HL-60/S4 treated with retinoic acid at 250 ng/mL for 4 days and 3 days (cell line): ENCODE measurements around the gene ACAP2.
"Not testable (repeated sequence)": the region's sequence is repeated elsewhere in the genome, so short reads cannot be mapped to it uniquely, and the experiment has no call there.

Experiments used
- in situ Hi-C: fragments of 300-500 bp; cut with MboI; formaldehyde crosslinking; loops from 2 replicates; pipeline ENCODE4 v1.7.0; 2022; ENCODE audit warnings: low sequenced_read_pairs

Gene ACAP2

DNA sequence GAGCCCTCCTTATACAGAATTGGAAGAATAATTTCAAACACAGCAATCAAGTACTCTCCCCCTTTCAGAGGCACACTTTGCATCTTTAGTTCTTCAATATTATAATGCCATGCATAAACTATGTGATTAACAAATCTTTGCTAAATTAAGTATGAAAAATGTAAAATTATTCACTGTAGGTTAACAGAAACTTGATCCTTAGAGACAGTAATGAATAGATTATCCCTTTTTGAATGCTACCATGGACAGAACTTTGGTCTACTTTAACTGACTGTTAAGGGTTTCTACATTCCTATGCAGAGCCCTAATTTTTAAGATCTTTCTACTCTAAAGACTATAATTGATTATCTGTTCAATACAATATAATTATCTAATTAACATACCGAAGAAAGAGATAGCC is 146.2 kb downstream of the ACAP2 start:
- in situ Hi-C loops, result no loop called here

DNA sequence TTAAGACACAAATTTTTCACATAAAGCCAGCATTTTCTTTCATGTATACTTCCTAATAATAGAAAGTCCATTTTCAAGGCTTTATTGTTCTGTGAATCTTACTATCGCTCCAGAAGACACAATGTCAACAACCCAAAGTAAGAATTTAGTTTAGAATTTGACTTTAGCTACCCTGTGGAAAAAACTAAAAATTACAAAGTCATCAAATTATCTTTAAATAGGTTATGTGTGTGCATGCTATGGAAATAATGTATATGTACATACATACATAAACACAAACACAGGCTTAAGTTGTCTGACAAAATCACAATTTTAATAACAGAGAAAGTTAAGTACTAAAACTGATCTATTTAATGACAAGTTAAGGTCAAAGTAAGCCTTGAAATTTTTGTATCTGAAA is 151.7 kb downstream of the ACAP2 start:
- in situ Hi-C loops, result no loop called here

DNA sequence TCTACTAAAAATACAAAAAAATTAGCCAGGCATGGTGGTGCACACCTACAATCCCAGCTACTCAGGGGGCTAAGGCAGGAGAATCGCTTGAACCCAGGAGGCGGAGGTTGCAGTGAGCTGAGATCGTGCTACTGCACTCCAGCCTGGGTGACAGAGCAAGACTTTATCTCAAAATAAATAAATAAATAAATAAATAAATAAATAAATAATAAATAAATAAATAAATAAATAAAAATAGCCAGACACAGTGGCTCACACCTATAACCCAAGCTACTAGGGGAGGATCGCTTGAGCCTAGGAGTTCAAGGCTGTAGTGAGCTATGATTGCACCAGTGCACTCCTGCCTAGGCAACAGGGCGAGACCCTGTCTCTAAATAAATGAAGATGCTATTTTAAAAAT is 152.2 kb downstream of the ACAP2 start:
- in situ Hi-C loops, result not testable (repeated sequence)

DNA sequence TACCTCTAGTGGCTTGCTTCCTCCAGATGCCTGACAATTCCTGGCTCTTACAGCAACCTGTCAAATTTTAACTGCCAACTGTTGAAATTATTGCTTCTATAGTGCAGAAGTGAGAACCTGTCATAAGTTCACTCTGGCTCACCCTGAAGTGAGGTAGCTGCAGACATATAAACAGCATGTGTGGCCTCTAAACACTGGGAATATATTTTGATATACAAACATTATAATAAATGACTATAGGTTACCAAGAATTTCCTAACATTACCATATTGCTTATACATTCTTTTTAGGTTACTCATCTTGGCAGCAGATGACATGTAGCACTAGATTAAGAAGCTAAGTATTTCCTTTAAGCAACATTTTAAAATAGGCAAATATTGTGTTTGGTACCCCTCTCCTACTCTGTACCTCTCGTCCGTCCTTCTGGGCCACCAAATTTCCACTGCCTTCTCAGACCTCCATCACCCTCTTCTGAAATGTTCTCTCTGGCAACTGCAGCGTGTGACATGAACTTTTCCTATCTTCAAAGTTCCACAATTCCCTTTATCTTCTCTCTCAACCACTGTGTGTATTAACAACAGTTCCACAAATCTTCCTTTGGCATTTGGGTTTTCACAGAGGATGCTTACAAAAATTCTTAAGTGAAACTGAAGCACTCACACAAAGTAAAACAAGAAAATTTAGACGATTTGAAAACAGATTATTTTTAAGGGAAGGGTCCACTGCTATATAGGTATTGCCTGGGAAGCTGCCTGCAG is 156.5 kb downstream of the ACAP2 start:
- in situ Hi-C loops, result no loop called here

DNA sequence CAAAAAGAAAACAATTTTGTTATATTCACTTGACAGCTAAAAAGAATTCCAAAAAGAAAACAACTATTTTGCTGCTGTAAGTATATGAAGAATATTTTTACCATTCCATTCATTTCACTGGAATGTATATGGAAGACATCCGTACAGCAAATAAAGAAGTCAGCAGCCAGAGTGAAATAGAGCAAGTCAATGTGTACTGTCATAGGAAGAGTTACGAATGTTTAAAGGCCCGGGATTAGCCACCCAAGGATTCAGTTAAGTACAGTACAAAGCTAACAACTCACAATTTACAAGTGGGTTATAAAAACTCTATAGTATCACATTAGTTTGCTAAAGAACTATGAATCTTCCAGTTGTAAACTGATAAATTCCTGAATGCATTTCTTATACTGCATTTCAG is 157.4 kb downstream of the ACAP2 start:
- in situ Hi-C loops, result no loop called here

DNA sequence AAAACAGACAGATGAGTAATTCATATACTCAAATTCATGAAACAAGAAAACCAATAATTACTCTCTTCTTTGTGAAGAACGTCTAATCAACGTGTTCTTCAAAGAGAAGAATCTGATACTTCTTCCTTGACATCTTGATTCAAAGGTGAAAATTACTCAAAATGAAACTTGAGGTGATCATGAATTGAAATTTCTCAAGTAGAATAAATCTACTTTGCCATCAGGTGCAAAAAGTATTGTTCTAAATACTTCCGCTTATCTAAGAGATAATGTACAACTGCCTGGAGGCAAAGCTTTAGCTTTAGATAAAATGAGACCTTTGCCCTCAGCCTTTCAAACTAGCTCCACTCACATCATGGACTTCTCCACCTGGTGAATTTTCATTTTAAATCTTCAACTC is 158.0 kb downstream of the ACAP2 start:
- in situ Hi-C loops, result no loop called here

DNA sequence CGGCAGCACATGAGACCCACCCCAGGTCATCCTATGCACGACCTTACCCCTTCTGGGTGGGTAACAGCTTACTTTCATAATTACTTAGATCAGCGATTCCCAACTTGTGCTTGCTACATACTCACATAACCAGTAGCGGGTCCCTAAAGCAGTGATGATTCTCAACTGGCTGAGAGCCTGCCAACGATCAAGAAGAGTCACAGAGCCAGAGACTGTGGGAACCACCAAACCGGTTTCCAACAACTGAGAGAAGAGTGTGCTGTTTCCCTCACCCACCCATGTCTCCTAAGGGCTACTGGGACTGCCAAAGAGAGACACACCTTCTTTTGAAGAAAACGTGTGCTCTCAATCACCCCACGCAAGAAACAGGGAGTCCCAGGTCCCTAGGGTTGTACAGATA is 159.9 kb downstream of the ACAP2 start:
- in situ Hi-C loops, result no loop called here

DNA sequence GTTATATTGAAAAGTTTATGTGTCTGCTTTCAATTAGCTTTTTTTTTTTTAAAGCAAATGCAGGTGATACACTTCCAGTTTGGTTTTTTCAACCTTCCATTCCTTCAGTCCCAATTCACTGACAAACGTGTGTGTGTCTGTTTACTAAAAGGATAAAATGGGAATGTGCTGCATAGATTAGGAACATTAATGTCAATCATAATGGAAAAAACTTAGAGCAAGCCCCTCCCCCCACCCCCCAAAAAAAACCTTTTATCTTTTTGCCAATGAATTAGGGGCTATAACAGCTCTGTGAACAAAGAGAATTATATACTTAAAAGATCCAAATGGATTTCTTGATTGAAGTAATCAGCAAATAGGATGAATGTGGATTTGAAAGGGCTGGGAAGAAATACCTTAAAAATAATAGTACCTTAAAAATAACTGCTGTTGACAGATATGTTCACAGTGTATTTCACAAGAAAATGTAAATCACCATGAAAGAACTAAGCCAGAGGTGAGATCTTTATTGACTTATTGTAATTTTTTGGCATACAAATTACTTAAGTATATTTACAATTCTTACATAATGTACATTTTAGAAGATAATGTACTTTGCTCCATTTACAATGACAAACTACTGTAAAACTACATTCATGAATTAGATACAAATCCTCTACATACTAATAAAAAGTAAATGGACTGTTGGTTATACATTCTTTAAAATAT is 168.4 kb downstream of the ACAP2 start:
- in situ Hi-C loops, result loop anchor here (10.0 kb wide), 1 partner anchor 250 kb away; no protein-coding TSS in a partner anchor

DNA sequence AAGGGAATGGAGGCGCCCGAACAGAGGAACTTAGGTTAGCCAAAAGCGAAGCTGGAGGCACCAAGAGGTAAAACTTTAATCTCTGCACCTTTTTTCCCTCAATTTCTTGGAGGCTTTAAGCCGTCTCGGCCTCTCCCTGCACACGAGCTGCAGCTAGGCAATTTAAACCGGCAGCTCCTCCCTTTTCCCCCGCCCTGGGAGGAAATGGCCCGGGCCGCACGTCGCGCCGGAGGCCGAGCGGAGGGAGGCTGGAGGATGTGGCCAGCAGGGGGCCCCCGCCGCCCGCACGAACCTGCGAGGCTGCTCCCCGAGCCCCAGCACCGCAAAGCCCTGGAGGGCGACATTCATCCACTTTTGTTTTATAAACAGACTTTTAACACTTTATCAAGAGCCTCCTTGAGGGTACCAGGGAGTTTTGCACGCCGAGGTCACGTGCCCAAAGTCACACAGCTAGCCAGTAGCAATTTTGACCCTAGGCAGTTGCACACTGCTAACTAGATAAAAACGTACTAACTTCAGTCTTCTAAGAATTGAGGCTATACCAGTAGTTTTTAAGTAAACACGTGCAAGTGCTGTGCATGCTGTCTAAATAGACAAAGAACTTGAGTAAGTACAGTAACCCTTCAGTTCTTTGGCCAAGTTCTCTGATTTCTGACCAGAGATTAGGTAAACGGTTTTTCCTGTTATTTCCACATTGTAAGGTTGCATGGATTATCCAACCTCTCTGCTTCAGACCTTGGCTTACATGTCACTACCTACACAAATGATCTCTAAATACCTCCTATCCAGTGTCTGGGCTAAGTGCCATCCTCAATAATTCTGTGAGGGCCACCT is 171.2 kb downstream of the ACAP2 start:
- in situ Hi-C loops, result loop anchor here (10.0 kb wide), 1 partner anchor 253 kb away; no protein-coding TSS in a partner anchor

DNA sequence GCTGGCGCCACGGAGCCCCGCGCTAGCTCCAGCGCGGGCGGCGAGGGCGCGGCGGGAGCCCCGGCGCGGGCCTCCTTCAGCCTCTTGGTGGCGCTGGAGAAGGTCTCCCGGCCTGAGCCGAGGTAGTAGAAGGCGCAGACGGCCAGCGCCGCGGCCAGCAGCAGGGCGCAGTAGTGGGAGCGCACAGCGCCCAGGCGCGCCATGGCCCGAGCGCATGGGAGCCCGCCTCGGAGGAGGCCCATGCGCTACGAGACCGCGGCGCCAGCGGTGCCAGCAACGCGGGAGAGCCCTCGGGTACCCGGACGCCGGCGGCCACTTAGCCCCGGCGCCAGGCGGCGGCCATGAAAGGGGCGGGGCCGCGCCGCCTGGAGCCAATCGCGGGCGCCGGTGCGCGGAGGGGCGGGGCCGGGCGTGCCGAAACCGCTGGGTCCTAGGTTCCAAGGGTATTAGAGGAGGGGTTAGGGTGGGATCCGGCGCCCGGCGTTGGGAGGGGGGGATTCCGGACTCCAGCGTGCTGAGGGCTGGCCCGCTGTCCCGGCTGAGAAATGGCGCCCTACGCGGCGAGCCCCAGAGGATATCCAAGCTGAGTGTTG is 171.9 kb downstream of the ACAP2 start, which contains the start of gene XXYLT1:
TSS of gene XXYLT1 (minus strand) at position 343 of the 593 bp plus-strand sequence. CDS start at position 242, 101 bp downstream.
- in situ Hi-C loops, result loop anchor here (10.0 kb wide), 1 partner anchor 254 kb away; no protein-coding TSS in a partner anchor

DNA sequence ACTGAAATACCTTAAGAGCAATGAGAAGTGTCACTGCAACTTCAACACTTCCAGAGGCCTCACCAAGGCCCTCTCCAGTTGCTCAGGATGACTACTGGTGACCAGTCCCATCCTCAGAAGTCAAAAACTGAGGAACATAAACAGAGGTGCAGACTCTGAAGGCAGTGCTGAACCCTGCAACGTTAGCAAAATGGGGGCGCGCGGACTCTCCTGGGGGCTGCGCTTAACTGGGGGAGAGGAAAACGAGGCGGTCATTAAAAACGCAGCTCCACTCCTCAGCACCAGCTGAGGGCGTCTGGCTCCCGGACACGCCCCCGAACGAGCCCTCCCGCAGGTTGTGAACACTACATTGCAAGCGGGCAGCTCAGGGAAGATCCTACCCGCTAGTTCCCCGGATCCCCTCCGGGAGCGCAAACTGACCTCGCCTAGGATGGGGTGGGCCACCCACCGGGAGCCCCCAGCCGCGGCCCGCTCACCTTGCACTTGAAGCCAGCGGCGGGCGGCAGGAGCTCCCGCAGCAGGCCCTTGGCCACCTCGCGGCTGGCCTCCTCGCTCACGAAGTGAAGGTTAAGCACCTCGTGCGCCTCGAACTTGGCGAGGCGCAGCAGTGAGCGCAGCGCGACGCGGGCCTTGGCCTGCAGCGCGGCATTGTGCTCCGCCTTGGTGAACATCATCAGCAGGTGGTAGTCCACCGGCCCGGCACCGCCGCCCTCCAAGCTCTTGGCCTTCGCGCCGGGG is 172.6 kb downstream of the ACAP2 start:
- in situ Hi-C loops, result loop anchor here (10.0 kb wide), 1 partner anchor 255 kb away; no protein-coding TSS in a partner anchor

DNA sequence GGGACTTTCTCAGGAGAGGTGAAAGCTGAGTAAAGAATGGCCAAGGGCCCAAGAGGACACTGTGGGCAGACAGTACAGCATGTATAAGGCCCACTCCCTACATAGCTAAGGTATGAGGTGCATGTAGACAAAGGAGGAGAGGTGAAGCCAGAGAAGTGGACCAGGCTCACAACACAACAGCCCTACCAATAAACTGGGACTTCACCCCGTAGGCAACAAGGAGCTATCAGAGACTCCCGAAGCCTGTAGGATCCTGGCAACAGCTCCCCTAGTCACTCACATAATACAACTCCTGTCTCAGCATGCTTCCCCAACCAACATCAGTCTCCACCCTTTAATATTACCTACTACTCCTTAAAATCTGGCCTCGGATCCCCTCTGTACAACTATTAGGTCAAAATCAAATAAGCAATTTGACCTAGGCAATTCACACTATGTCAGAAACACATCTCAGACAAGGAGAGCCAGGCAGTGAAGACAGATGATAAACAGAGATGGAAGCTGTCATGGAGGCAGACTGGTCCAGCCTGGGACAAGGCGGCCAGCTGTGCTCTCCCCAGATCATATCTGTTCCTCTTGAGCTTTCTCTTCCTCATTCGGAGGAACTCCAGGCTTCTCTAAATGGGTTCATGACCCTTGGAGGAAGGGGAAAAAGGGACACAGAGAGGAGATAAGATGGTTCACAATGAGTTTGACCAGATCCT is 173.3 kb downstream of the ACAP2 start:
- in situ Hi-C loops, result loop anchor here (10.0 kb wide), 2 partner anchors 255 to 585 kb away; partner anchors contain the start of gene FAM43A

DNA sequence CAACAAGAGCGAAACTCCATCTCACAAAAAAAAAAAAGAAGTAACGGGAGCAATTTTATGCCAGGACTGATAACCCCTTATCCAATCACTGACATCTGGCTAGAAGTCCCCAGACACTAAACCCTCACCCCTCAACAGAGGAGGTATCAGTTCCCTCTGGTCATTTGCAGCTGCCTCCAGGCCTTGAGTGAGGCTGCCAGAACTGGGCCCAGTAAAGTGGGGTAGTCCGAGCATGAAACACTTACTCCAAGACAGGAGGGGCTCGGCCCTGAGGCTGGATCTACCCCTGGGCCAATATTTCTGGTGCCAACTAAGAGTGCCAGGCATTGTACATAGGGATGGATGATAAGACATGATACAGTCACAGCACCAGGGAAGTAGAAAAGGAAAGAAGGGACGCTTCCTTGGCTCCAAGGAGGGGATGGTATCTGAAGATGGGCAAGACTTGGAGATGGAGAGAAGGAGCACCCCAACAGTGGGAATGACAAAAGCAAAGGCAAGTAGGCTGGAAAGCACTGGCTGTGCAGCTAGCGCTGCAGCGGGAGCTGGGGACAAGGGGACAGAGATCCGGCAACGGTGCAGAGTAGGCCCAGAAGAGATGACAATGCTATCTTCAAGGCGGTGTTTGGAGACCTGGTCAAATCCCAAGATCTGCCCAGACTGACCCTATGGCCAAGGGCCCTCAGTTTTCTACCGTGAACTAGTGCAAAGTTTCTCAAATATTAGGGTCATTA is 174.1 kb downstream of the ACAP2 start:
- in situ Hi-C loops, result loop anchor here (10.0 kb wide), 1 partner anchor 584 kb away; the partner anchor contains the start of gene FAM43A

DNA sequence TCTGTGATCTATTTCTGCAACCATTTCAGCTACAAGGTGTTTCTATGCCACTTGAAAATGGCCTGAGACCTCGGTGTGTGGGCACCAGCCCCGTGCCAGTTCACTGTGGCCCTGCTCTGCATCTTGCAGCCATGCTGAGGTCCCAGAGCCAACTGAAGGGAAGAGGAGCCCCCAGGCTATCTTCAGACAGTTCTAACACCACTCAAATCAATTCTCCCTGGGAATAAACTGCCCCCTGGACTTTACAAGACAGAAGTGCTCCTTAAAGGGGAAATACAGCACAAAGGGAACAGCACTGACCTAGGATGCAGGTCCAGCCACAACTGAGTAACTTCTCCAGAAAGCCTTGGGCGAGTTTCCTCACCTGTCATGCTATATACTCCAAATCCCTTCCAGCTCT is 175.7 kb downstream of the ACAP2 start:
- in situ Hi-C loops, result loop anchor here (10.0 kb wide), 1 partner anchor 582 kb away; the partner anchor contains the start of gene FAM43A

DNA sequence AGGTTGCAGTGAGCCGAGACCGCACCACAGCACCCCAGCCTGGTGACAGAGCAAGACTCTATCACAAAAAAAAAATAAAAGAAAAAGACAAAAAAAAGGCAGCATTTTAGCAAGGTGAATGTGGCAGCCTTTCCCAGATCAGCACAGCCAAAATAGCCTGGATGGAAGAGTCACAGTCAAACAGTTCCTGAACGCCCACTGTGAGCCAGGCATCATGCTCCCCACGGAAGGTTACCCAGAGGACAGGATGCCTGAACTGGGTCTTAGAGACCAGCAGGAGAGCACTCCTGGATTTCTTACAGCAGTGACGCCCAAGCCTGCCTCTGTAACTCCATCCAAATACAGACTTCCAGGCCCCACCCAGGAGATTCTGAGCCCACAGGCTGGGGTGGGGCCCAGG is 176.4 kb downstream of the ACAP2 start:
- in situ Hi-C loops, result loop anchor here (10.0 kb wide), 1 partner anchor 582 kb away; the partner anchor contains the start of gene FAM43A

DNA sequence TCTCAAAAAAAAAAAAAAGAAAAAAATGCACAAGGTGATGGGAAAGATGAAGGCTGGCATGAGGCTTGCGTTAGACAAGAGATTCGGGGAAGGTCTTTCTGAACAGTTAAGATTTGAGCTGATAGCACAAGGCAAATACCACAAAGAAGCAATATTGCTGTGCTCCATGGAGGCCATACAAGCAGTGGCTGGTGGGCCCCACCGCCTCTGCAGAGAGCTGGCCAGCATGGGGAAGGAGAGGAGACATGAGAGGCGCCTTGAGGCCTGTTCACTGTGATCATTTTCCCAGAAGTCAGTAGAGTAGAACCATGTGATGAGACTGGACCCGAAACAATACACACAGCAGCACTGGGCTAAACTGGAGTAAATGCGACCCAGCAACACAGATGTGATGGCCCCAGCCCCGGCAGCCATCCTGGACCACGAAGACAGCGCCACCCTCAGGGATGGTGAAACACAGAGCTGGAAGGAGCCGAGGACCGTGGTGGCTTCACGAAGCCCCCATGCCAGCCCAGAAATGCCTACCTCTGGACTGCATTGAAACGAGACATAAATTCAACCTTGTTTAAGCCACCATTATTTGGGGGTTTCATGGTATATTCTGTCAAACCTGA is 177.3 kb downstream of the ACAP2 start:
- in situ Hi-C loops, result loop anchor here (10.0 kb wide), 1 partner anchor 581 kb away; the partner anchor contains the start of gene FAM43A

DNA sequence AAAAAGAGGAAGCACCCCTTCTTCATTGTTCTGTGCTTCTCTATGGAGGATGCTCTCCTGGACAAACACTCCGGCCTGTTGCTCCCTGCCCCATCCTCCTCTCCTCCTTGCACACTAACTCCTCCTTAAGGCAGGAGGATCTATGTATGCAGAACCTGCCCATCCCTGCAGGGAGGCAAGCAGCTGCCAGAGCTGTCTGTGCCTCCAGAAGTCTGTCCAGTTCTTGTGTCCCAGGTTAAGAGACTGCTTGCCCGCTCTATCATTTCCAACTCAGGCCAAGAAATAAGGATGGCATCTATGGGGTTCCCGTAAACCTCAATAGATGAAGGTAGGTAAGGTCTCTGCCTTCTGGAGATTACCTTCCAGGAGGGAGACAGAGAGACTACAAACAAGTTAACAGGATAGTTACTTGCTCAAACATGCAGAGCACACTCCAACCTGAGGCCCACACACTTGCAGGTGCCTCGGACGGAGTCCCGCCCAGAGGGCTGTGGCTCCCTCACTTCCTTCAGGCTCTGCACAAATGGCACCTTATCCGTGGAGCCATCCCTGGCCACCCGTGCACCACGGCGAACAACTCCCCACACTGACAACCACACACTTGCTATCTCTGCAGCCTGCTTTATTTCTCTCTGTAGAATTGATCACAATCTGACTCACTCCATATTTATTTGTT is 178.8 kb downstream of the ACAP2 start:
- in situ Hi-C loops, result loop anchor here (10.0 kb wide), 1 partner anchor 579 kb away; the partner anchor contains the start of gene FAM43A
